Esophagus squamous epithelium (tissue), 4 donors: ENCODE results near the gene MYRFL.

Experiments
- POLR2A ChIP-seq, 4 donors: fragments of 450-650 bp; IDR thresholded peaks; one replicate each; pipeline ENCODE4 v1.6.1; 2017; ENCODE audit warnings: antibody characterized with exemption in 4 of 4, mild to moderate bottlenecking in 4 of 4, moderate library complexity in 3 of 4
- TF ChIP-seq, protein P1 (sequence below), 6 experiments: fragments of 450-650 bp in 4 of 6; fragments of 200-600 bp in 2 of 6; sonication (generic) in 2 of 6; IDR thresholded peaks; one replicate each; pipeline ENCODE4 v1.5.1; 2016 to 2019; ENCODE audit warnings: antibody characterized with exemption in 6 of 6, mild to moderate bottlenecking in 4 of 6, moderate library complexity in 4 of 6

- no peak for TF ChIP-seq POLR2A (IDR thresholded peaks at IDR 0.05)
- TF ChIP-seq, protein P1, sequence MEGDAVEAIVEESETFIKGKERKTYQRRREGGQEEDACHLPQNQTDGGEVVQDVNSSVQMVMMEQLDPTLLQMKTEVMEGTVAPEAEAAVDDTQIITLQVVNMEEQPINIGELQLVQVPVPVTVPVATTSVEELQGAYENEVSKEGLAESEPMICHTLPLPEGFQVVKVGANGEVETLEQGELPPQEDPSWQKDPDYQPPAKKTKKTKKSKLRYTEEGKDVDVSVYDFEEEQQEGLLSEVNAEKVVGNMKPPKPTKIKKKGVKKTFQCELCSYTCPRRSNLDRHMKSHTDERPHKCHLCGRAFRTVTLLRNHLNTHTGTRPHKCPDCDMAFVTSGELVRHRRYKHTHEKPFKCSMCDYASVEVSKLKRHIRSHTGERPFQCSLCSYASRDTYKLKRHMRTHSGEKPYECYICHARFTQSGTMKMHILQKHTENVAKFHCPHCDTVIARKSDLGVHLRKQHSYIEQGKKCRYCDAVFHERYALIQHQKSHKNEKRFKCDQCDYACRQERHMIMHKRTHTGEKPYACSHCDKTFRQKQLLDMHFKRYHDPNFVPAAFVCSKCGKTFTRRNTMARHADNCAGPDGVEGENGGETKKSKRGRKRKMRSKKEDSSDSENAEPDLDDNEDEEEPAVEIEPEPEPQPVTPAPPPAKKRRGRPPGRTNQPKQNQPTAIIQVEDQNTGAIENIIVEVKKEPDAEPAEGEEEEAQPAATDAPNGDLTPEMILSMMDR (IDR thresholded peaks at IDR 0.05), result no peak
Observed at GRCh38 chr12:69810870-69811498, 14.0 kb upstream of the MYRFL start.
